ENCODE results near the gene NFX1. TPM values are rescaled to one million over a fixed set of nuclear protein-coding genes. Genes with fewer than 3 reads are reported as not detected.
"Not testable (repeated sequence)": the region's sequence is repeated elsewhere in the genome, so short reads cannot be mapped to it uniquely, and the experiment has no call there.

Gene NFX1
- total RNA-seq, 1 experiment from 2014 or later, result 40.0 TPM

GRCh38 chr9:33332011-33332410 is 41.7 kb downstream of the NFX1 start:
- no peak for DNase-seq (ENCODE audit: low spot score)
- intact Hi-C loops (cut with micrococcal nuclease; ENCODE audit: unreplicated experiment), result no loop called here
- Histone ChIP-seq H3K27me3 (replicated peaks; ENCODE audit: insufficient read depth, low read depth, low read length, poor library complexity) (no peaks in the 10 kb centered on the region), H3K36me3 (ENCODE audit: insufficient read depth, low read length, poor library complexity, severe bottlenecking) (peaks cover 18% of the 10 kb centered on the region), H3K4me1 (ENCODE audit: insufficient read depth, low read length, poor library complexity, severe bottlenecking) (no peaks in the 10 kb centered on the region), H3K4me3 (ENCODE audit: low read depth, low read length, poor library complexity, severe bottlenecking) (no peak overlapping the region), H3K9me3 (ENCODE audit: low read depth, low read length, poor library complexity, severe bottlenecking) (no peaks in the 10 kb centered on the region), H3K27ac (ENCODE audit: low read depth, low read length, poor library complexity, severe bottlenecking) (no peak overlapping the region)
- TF ChIP-seq EZH2 (IDR thresholded peaks at IDR 0.05; ENCODE audit: borderline replicate concordance, low read depth, low read length, poor library complexity, severe bottlenecking) (no peak), CTCF (conservative IDR thresholded peaks at IDR 0.05; ENCODE audit: low read depth, low read length) (no peak)
- BruUV-seq (replicated peaks), result no TSS peak
- CTCF ChIA-PET, result no interaction called here
- POLR2A ChIA-PET (ENCODE audit: low non-redundant PET), result interaction anchor here (0.8 kb wide), 1 partner anchor 1411 kb away, joined by 4 read pairs; no protein-coding TSS in a partner anchor

GRCh38 chr9:33332956-33333355 is 42.6 kb downstream of the NFX1 start:
- BruUV-seq (replicated peaks); CTCF ChIA-PET; H3K27me3 ChIP-seq (replicated peaks; ENCODE audit: insufficient read depth, low read depth, low read length, poor library complexity); H3K27ac ChIP-seq (ENCODE audit: low read depth, low read length, poor library complexity, severe bottlenecking); H3K9me3 ChIP-seq (ENCODE audit: low read depth, low read length, poor library complexity, severe bottlenecking); H3K4me3 ChIP-seq (ENCODE audit: low read depth, low read length, poor library complexity, severe bottlenecking); H3K4me1 ChIP-seq (ENCODE audit: insufficient read depth, low read length, poor library complexity, severe bottlenecking); intact Hi-C loops (cut with micrococcal nuclease; ENCODE audit: unreplicated experiment); DNase-seq (ENCODE audit: low spot score): not testable (repeated sequence)
- POLR2A ChIA-PET (ENCODE audit: low non-redundant PET), result interaction anchor here (0.8 kb wide), 1 partner anchor 1410 kb away, joined by 4 read pairs; no protein-coding TSS in a partner anchor
- H3K36me3 ChIP-seq (ENCODE audit: insufficient read depth, low read length, poor library complexity, severe bottlenecking), result peaks cover 23% of the 10 kb centered on the region

- intact Hi-C loops (cut with micrococcal nuclease; ENCODE audit: unreplicated experiment), result no loop called here
- Histone ChIP-seq H3K4me3 (ENCODE audit: low read depth, low read length, poor library complexity, severe bottlenecking) (no peak overlapping the region), H3K36me3 (ENCODE audit: insufficient read depth, low read length, poor library complexity, severe bottlenecking) (peaks cover 44% of the 10 kb centered on the region), H3K27me3 (replicated peaks; ENCODE audit: insufficient read depth, low read depth, low read length, poor library complexity) (no peaks in the 10 kb centered on the region), H3K4me1 (ENCODE audit: insufficient read depth, low read length, poor library complexity, severe bottlenecking) (no peaks in the 10 kb centered on the region), H3K27ac (ENCODE audit: low read depth, low read length, poor library complexity, severe bottlenecking) (no peak overlapping the region), H3K9me3 (ENCODE audit: low read depth, low read length, poor library complexity, severe bottlenecking) (peaks cover 4% of the 10 kb centered on the region)
- DNase-seq (ENCODE audit: low spot score), result no peak
- TF ChIP-seq EZH2 (IDR thresholded peaks at IDR 0.05; ENCODE audit: borderline replicate concordance, low read depth, low read length, poor library complexity, severe bottlenecking) (no peak), CTCF (conservative IDR thresholded peaks at IDR 0.05; ENCODE audit: low read depth, low read length) (no peak)
- BruUV-seq (replicated peaks), result no TSS peak
- ChIA-PET POLR2A (ENCODE audit: low non-redundant PET) (no interaction called here), CTCF (no interaction called here)
These were observed 49.9 kb downstream of the NFX1 start for GRCh38 chr9:33340186-33340585.

- CTCF ChIA-PET, result no interaction called here
- H3K27ac ChIP-seq (ENCODE audit: low read depth, low read length, poor library complexity, severe bottlenecking), result no peak overlapping the region
- no peak for DNase-seq (ENCODE audit: low spot score)
- H3K4me3 ChIP-seq (ENCODE audit: low read depth, low read length, poor library complexity, severe bottlenecking), result no peak overlapping the region
- H3K9me3 ChIP-seq (ENCODE audit: low read depth, low read length, poor library complexity, severe bottlenecking), result peaks cover 4% of the 10 kb centered on the region
- peaks cover 52% of the 10 kb centered on the region for H3K36me3 ChIP-seq (ENCODE audit: insufficient read depth, low read length, poor library complexity, severe bottlenecking)
- BruUV-seq (replicated peaks), result no TSS peak
- TF ChIP-seq EZH2 (IDR thresholded peaks at IDR 0.05; ENCODE audit: borderline replicate concordance, low read depth, low read length, poor library complexity, severe bottlenecking), result no peak
- intact Hi-C loops (cut with micrococcal nuclease; ENCODE audit: unreplicated experiment), result no loop called here
- POLR2A ChIA-PET (ENCODE audit: low non-redundant PET), result no interaction called here
- no peaks in the 10 kb centered on the region for H3K4me1 ChIP-seq (ENCODE audit: insufficient read depth, low read length, poor library complexity, severe bottlenecking)
- no peaks in the 10 kb centered on the region for H3K27me3 ChIP-seq (replicated peaks; ENCODE audit: insufficient read depth, low read depth, low read length, poor library complexity)
These were observed 50.9 kb downstream of the NFX1 start for GRCh38 chr9:33341182-33341581.
